ENCODE results near the gene PRKAG2.

DNA sequence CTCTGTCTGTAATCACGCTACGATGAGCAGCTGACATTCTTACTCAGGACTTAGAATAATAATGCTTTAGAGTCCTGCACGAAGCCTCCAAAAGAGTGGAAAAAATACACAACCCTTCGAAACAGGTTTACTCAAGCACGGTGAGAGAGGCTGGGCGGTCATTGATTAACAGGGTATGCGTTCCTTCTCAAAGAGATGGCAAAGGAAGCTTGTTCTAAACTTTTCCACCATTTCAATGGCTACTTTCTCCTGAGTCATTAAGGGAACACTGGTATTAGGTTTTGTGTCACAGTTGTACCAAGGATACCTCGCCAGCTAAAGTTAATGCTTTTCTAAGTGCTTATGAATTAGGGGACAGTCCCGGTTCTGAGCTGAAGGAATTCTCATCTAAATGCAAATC is 215.3 kb downstream of the PRKAG2 start:
- no peak for TF ChIP-seq RAD21 (IDR thresholded peaks at IDR 0.05; ENCODE audit: low read depth)
- TF ChIP-seq NFIC (IDR thresholded peaks at IDR 0.05): no peak
